Measurements from ENCODE around the gene ADGRD2.

The ADGRD2 gene

GRCh38 chr9:124502711-124503702, 52.8 kb downstream of the ADGRD2 start:
- no peak for TF ChIP-seq CTCF (IDR thresholded peaks at IDR 0.05)

- no peak for TF ChIP-seq CTCF (IDR thresholded peaks at IDR 0.05)
These were observed 53.7 kb downstream of the ADGRD2 start for GRCh38 chr9:124503713-124504529.

- TF ChIP-seq CTCF (IDR thresholded peaks at IDR 0.05): no peak
These were observed 54.3 kb downstream of the ADGRD2 start for GRCh38 chr9:124504530-124505005.

GRCh38 chr9:124505006-124505900, 55.0 kb downstream of the ADGRD2 start:
- no peak for TF ChIP-seq CTCF (IDR thresholded peaks at IDR 0.05)

- no peak for TF ChIP-seq CTCF (IDR thresholded peaks at IDR 0.05)
These were observed 55.7 kb downstream of the ADGRD2 start for GRCh38 chr9:124505901-124506346.

- no peak for TF ChIP-seq CTCF (IDR thresholded peaks at IDR 0.05)
These were observed 56.2 kb downstream of the ADGRD2 start for GRCh38 chr9:124506433-124506832.
